GM23248 (cell line): ENCODE data around the gene MYZAP.

Experiments used
- EZH2 ChIP-seq: fragments of 200-600 bp; sonication (generic); IDR thresholded peaks from 2 replicates; pipeline ENCODE4 v1.6.1; 2018; ENCODE audit warnings: antibody characterized with exemption, mild to moderate bottlenecking; ENCODE audit not compliant: insufficient read depth, poor library complexity, severe bottlenecking
- EZH2phosphoT487 ChIP-seq: fragments of 200-600 bp; sonication (generic); IDR thresholded peaks from 2 replicates; pipeline ENCODE4 v1.6.1; 2018; ENCODE audit warnings: antibody characterized with exemption, moderate library complexity, mild to moderate bottlenecking, low read depth; ENCODE audit not compliant: insufficient read depth

- no peak for TF ChIP-seq EZH2
- no peak for TF ChIP-seq EZH2phosphoT487
Measured at GRCh38 chr15:57568299-57568698, 23.4 kb upstream of the MYZAP start.
